NCI-H146 treated with DMSO at 0.1 percent for 48 hours (cell line): ENCODE data around the gene CREG2.
"Not testable (repeated sequence)": the region's sequence is repeated elsewhere in the genome, so short reads cannot be mapped to it uniquely, and the experiment has no call there.

Source experiments
- DNase-seq: peaks from one replicate; lab custom pipeline; 2025; ENCODE audit not compliant: unreplicated experiment; lab: John Stamatoyannopoulos, UW

CREG2 gene

DNA sequence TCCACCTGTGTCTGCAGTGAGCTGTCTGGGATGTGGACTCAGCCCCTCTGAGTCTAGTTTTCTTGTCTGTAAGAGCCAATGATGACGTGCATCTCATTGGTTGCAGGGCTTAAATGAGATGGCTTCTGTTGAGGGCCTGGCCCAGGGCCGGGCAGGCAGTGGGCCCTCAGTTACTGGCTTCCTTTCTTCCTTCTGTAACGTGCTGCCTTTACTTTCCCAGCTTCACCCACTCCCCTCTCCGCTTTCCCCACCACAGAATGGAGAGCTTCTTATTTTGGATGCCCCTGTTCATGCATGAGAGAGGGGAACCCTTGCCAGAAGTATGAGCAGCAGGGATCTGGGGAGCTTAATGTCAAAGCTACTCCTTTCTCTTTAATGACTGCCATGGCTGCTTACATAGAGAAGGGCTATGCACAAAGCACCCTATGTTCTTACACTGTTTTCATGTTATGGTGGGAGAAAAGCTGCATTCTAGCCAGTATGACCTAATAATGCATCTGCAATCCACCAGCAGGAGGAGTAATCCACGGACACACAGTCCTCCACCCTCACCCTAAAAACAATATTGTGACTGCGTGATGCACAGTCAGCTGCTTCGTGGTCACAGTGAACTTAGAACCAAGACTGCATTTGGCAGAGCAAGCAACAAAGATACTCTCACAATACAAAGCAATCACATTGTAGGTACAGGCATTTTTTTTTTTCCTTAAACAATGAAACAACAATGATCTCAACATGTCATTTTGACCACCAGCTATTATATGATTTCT is 37.2 kb downstream of the CREG2 start:
- DNase-seq: no peak

DNA sequence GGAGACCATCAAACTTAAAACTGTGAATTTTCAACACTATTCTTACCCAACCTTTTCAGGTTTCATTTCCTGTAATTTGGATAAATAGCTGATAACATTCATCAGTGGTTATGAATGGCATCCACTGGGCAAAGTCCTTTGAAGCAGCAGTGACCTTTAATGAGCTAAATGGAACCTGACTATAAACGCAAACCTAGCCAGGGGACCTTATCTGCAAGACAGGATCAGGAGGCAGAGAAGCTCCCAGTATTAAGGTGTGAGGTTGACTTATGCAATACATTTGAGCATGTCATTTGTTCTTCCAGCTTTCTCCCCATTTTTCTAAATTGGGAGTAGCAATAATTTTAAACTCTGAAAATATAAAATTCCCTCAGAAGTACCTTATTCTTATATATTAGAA is 38.4 kb downstream of the CREG2 start:
- DNase-seq: no peak

DNA sequence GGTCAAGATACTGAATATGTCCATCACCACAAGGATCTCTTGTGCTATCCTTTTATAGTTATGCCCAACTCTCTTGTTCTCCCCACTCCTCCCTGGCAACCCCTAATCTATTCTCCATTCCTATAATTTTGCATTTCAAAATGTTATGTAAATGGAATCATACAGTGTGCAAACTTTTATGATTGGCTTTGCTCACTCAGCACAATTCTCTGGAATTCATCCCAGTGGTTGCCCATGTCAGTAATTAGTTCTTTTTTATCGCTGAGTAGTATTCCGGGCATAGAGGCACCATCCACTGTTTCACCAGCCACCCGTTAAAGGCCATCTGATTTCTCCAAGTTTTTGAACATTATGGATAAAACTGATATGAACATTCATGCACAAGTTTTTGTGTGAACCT is 40.4 kb downstream of the CREG2 start:
- DNase-seq: no peak

DNA sequence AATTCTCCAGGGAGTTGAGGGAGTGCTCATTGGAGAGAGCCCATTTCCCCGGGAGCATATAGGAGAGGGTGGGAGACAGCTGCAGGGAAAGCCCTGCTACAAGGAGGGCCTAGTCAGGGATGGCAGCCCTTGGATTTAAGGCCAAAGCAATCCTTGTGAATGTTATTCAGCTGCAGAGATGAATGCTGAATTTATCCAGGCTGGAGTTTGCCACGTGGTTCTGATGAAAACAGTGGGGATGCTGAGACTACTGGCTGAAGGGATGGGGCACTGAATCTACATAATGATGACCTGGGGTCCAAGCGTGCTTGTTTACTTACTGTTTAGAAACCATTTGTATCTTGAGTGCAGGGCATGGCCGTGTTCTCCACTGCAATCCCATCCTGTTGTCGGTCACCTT is 43.2 kb downstream of the CREG2 start:
- no peak for DNase-seq

DNA sequence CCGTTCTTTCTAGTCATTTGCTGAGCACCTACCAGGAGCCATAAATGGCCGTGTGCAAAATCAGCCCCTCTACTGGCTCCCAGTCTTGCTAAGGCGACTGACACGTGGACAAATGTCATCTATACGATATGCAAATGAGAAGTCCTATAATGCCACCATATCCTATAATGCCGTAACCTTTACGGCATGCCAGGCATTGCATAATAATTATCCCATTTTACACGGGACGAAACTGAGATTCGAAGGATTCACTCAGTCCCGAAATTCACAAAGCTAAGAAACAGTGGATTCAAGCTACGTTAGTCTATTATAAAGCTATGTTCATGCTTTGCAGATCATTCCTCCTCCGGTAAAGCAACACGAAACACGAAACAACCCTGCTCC is 44.7 kb downstream of the CREG2 start:
- no peak for DNase-seq

DNA sequence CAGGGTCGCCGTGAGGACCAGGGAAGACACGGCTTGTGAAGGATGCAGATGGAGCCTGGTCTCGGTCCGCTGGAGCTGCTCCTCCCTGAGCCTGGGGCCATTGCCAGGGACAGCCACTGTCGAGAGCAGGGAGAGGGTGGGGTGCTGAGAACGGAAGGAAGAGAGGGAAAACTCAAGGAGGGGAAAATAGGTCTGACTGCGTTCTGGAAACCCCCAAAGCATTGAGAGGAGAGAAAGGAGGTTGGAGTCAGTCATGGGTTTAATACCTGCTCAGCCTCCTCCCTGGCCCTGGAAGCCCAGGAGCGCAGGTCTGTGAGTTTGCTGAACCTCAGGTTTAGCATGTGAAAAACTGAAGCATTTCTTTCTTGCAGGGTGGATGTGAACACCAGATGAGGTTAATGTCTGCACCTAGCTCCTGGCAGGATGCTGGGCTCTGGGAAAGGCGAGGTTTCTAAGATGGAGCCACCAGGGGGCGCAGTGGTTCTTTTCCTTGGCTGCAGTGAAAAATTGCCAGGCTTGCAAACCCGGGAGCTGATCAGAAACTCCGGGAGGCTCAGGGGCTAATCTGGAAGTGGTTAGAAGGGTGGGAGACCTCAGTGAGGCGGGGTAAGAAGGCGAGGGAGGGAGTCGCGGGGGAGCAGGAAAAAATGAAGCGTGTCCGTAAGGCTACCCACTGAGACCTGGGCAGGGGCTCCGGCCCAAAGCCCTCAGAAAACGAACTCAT is 45.2 kb downstream of the CREG2 start:
- no peak for DNase-seq

DNA sequence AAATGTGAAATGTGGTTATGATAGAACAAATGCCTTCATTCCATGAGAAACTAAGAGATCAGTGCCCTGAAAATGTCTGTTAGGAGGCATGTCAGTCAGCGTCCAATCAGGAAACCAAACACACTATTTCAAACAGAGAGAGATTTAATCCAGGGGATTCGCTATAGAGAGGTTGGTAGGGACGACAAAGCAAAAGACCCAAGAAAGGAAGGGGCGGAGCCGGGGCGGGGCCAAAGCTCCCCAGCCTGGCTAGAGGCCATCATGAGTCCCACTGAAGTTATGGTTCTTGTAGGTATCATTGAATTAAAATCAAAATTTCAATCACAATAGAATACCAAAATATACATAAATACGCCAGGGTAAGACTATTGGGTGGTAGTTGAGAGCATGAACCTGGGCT is 45.9 kb downstream of the CREG2 start:
- no peak for DNase-seq

DNA sequence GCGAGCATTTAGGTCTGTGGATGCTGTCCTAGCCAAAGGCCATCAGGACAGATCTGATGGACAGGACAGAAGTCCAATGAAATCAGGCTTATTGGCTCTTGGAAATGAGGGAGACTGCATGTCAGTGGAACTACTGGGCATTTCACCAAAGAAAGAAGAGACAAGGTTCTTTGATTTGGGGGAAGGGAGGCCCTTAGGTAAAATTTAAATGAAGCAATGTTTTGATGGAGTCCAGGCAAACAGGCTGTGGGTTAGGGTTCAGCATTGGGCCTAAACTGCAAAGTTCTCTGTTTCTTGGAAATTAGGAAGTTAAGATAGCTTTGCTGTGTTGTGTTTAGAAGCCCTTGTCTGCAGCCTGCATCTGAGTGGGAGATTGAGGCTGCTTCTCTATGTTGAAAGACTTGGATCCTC is 47.2 kb downstream of the CREG2 start:
- DNase-seq: no peak

DNA sequence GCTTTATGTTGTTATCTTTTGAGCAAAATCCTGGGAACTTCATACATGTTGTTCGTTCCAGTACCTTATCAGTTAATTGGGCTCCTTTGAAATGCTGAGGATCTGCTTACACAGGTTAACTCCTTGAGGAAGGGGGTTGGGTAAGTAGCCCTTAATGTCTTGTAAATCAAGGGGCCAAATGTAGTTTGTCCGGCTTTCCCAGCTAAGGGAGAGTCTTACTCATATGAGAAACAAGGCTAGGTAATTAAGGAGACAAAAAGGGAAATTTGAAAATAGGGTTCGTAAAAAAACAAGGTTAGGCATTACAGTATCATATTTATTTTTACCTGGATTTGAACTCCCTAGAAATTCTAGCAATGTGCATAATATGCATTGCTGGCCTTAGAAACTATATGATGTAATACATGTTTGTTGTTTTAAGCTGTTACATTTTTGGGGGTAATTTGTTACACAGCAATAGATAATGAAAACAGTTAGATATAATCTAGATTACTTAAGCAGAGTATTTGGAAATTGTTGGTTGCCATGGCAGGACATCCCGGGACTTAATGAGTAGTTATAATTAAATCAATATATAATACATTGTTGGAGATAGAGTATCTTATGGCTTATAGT is 47.9 kb downstream of the CREG2 start:
- DNase-seq: no peak

DNA sequence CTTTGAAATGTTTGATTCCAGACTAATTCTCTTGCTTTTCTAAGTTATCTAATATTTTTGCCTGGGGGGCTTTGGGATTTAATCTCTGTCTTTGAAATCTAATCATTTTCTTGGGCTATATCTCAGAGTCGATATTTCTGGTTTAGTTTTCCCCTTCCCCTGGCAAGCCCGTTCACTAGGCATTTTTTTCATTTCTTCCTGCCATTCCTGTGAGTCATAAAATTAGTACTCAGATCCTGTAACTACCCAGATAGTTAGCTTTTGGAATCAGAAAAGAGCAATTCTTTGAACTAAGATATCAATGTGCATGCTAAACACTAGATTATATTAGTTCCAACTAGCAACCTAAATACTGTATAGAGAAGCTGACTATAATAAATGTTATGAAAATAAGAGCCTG is 49.4 kb downstream of the CREG2 start:
- DNase-seq: no peak

DNA sequence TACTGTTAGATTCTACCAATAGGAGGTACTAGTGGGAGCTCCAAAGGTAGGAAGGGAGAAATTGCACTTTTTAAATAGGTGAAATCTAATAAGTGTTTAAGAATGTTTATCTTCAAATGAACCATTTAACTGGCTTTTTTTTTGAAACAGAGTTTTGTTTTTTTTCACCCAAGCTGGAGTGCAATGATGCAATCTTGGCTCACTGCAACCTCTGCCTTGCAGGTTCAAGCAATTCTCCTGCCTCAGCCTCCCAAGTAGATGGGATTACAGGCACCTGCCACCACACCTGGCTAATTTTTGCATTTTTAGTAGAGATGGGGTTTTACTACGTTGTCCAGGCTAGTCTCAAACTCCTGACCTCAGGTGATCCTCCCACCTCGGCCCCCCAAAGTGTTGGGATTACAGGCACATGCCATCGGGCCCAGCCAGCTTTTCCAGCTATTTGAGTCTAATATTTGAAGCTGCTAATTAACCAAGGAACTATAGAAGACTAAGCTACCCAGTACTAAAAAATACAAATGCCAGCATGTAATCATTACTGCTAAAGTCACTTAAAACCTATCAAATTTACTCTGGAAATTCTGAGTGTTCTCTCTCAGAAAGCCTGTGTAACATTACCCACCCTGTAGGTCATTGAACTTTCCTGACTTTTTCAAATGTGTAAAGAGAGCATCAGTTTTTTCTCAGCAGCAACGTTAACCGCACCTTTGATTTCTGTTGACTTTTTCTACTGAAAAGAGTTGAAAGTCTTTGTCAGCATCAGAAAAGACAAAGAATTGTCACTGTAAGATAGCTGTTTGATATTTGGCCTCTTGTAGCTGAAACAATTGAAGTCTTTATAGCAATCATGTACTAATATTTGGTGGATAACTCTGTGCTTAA is 54.2 kb downstream of the CREG2 start:
- DNase-seq: no peak

DNA sequence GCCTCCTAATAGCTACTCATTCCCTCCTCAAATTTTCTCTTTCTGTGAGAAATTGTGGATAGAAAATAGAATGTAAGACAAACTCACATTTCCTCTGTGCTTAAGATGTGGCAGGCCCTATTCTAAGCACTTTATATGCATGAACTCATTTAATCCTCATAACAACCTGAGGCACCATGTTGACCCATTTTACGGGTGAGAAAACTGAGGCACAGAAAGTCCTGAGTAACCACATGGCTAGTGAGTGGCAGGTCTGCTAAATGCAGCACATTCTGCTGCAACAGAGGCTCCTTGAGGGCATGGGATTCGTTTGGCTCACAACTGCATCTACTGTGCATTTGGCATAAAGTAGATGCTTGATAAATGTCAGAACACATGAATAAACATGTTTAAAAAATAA is 56.1 kb downstream of the CREG2 start:
- no peak for DNase-seq

DNA sequence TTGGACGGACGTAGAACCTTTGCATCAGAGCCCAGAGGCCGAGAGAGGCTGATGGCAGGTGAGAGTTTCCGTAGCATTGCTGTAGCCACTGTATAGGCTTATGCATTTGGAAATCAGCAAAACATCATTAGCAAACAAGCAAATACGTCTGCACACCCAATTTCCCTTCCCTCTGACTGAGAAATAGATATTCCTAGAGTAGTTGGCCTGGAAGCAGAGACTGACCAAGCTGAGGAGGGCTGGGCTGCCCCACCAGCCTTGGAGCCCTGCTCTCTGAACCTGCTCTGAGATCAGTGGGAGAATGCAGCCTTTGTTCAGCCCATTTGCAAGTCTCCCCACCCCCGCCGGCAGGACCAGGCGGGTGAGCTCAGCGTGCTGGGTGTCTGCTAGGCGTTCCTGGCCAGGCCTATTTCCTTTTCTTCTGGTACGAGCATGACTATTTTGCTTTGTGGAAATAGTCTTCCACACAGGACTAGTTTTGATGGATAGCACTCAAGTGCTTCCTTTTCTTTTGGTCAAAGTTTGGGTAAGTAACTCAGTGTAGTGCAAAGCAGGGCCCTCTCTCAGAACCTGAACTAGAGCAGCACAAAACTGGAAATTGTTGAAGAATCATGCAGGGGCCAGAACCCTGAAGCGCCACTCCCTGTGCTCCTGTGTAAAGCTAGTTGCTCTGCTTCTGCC is 56.9 kb downstream of the CREG2 start:
- DNase-seq: no peak

DNA sequence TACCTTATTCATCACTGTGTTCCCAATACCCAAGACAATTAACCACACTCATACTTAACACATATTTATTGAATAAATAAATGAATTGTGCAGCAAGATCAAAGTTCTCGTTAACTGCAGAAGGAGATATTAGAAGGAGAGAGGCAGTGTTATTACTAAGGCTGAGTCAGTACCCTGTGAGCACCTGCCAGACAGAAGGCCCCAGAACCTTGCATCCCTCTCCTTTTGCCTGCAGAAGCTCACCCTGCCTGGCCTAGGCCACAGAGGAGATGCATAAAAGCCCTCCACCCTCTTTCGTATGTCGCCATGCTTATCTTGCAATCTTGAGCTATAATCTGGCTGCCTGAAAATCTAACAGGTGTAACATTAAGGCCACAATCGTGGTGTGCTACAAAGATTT is 58.3 kb downstream of the CREG2 start:
- DNase-seq: no peak

DNA sequence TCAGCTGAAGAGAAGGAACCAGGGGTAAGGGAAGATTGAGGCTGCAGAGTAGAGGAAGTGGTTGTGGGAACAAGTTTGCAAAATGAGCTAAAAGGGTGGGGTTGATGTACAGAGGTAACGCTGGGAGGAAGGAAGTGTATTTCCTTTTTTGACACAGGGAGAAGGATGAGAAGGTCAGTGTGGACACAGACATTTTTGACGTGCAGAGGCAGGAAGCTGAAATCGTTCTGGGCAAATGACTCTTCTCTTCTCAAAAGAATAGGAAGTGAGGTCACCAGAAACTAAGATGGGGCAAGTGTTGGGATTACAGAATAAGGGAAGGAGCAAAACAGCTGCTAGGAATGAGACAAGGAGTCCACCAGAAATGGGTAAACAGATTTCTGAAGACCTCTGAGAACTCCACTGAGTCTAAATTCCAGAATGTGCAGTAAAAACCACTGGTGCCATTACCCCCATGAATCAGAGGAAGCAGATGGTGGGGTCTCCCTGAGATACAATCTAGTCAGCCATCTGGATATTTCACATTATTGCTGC is 58.8 kb downstream of the CREG2 start:
- DNase-seq: no peak

DNA sequence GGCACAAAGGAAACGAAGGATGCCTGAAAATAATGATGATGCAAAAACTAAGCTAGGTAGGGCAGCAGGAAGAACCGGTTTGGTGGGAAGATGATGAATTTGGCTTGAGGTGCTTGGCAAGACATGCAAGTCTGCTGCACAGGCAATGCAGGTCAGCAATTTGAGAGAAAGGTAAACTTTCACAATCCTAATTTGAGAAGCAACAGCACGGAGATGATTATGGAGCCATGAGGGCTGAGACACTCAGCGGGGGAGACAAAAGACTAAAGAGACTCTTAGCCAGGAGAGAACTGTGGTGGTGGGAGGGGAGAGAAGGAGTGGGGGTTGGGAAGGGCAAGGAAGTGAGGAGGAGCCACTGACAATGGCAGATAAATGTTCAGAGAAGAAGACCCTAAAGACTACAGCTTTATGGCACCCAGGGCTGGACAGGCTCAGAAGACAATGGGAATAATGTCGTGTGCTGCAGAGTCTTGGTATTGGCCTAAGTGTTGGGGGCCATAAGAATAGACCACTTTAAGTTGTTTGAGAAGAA is 59.4 kb downstream of the CREG2 start:
- DNase-seq: no peak

DNA sequence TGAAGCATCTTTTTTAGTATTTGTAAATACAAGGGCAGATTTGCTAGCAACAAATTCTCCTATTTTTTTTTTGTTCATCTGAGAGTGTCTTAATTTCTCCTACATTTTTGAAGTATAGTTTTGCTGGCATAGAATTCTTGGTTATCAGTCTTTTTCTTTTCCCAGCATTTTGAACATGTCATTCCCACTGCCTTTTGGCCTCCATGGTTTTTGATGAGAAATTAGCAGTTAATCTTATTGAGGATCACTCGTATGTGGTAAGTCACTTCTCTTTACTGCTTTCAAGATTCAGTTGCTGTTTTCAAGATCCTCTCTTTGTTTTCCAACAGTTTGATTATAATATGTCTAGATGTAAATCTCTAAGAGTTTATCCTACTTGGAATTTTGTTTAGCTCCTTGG is 61.9 kb downstream of the CREG2 start:
- no peak for DNase-seq

DNA sequence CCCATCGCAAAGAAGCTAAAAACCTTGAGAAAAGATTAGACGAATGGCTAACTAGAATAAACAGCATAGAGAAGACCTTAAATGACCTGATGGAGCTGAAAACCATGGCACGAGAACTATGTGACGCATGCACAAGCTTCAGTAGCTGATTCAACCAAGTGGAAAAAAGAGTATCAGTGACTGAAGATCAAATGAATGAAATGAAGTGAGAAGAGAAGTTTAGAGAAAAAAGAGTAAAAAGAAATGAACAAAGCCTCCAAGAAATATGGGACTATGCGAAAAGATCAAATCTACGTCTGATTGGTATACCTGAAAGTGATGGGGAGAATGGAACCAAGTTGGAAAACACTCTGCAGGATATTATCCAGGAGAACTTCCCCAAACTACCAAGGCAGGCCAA is 70.7 kb downstream of the CREG2 start:
- DNase-seq: not testable (repeated sequence)

DNA sequence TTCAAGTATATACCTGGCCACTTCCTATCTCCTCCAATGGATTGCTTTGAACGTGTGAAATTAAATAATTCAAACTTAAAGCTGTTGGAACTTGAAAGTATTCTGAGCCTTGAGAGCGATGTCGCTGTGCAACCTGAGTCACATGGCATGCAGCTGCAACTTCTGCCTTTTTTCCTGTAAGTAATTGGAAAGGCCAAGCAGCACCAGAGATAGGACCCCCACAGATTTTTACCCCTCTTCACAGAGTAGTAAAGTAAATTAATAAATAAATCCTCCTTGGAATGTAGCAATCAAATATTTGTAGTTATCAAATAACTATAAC is 75.6 kb downstream of the CREG2 start:
- no peak for DNase-seq
